IPS-11a (cell line): ENCODE data around the gene OR4F15.

Source experiments
- H3K4me3 ChIP-seq: one replicate; pipeline ENCODE4 v1.5.1; 2013; ENCODE audit warnings: low read depth, low read length, control low read depth

The OR4F15 gene

GRCh38 chr15:101803676-101804075 is 8.3 kb upstream of the OR4F15 start:
- no peak overlapping the region for H3K4me3 ChIP-seq

GRCh38 chr15:101804375-101804774 is 7.6 kb upstream of the OR4F15 start:
- no peak overlapping the region for H3K4me3 ChIP-seq

GRCh38 chr15:101804941-101805340 is 7.1 kb upstream of the OR4F15 start:
- H3K4me3 ChIP-seq, result no peak overlapping the region

- no peak overlapping the region for H3K4me3 ChIP-seq
Measured at GRCh38 chr15:101805605-101806345, 6.2 kb upstream of the OR4F15 start.

- H3K4me3 ChIP-seq, result no peak overlapping the region
Measured at GRCh38 chr15:101807345-101807945, 4.6 kb upstream of the OR4F15 start.

GRCh38 chr15:101808201-101808600 is 3.8 kb upstream of the OR4F15 start:
- H3K4me3 ChIP-seq, result no peak overlapping the region

GRCh38 chr15:101810456-101810855 is 1.5 kb upstream of the OR4F15 start:
- H3K4me3 ChIP-seq, result no peak overlapping the region

- H3K4me3 ChIP-seq, result no peak overlapping the region
Measured at GRCh38 chr15:101810876-101811275, 1.1 kb upstream of the OR4F15 start.

GRCh38 chr15:101813803-101814534 is 2.0 kb downstream of the OR4F15 start:
- H3K4me3 ChIP-seq, result no peak overlapping the region

- no peak overlapping the region for H3K4me3 ChIP-seq
Measured at GRCh38 chr15:101820781-101821180, 8.8 kb downstream of the OR4F15 start.

- H3K4me3 ChIP-seq, result no peak overlapping the region
Measured at GRCh38 chr15:101827257-101827656, 15.3 kb downstream of the OR4F15 start.

- no peak overlapping the region for H3K4me3 ChIP-seq
Measured at GRCh38 chr15:101828774-101829173, 16.8 kb downstream of the OR4F15 start.

- no peak overlapping the region for H3K4me3 ChIP-seq
Measured at GRCh38 chr15:101841656-101842055, 29.7 kb downstream of the OR4F15 start.

GRCh38 chr15:101844916-101845315 is 32.9 kb downstream of the OR4F15 start:
- no peak overlapping the region for H3K4me3 ChIP-seq

GRCh38 chr15:101852356-101852755 is 40.4 kb downstream of the OR4F15 start:
- H3K4me3 ChIP-seq, result no peak overlapping the region
